ENCODE results near the gene HEG1.
"Not testable (repeated sequence)": the region's sequence is repeated elsewhere in the genome, so short reads cannot be mapped to it uniquely, and the experiment has no call there.

Gene HEG1

DNA sequence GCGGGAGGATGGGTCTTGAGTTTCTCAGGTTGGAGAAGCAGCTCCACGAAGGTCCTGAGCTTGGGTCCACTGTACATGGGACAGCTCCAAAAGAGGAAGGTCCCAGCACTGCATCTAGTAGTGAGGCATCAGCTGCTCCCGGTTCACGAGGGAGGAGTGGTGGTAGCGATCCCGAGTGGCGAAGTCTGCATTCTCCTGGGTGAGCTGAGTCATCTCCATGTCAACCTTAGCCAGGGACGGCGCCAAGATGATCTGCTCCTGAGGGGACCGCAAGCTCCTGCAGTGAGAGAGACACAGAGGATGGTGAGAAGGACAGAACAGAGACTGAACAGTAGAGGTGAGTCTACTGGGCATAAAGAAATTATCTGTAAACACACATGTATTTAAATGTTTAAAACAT is 28.0 kb upstream of the HEG1 start:
- no peak for FAIRE-seq
- TF ChIP-seq TAF1 (IDR thresholded peaks at IDR 0.05; ENCODE audit: borderline replicate concordance, low read depth, low read length) (no peak), POLR2A (IDR thresholded peaks at IDR 0.05; ENCODE audit: low read depth, low read length) (no peak), POLR2AphosphoS5 (IDR thresholded peaks at IDR 0.05; ENCODE audit: low read depth, low read length) (no peak)
- DNase-seq (ENCODE audit: insufficient read length) = no peak

DNA sequence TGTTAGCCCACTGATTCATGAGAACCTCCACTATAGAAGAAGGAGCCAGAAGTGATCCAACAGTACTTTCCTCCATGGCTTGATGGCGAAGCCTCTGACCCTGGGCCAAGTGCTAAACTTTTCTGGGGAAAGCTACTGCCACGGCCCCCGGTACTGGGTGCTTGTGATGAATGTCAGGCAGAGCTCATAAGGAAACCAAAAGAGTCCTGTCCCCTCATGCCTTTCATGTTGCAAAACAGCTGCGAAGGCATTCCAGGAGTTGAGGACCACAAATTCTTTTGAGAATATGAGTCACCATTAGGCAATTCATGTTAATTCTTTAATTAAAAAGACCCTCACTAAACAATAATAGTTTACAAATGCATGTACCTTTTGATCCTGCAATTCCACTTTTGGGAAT is 26.5 kb upstream of the HEG1 start:
- FAIRE-seq; DNase-seq (ENCODE audit: insufficient read length): not testable (repeated sequence)

GRCh38 chr3:125080077-125080476 is 24.3 kb upstream of the HEG1 start:
- TF ChIP-seq POLR2AphosphoS5 (IDR thresholded peaks at IDR 0.05; ENCODE audit: low read depth, low read length) (peak; percentile 25; the same call in 1 of the 2 replicates), TAF1 (IDR thresholded peaks at IDR 0.05; ENCODE audit: borderline replicate concordance, low read depth, low read length) (no peak)
- FAIRE-seq = no peak
- no peak for DNase-seq (ENCODE audit: insufficient read length)

DNA sequence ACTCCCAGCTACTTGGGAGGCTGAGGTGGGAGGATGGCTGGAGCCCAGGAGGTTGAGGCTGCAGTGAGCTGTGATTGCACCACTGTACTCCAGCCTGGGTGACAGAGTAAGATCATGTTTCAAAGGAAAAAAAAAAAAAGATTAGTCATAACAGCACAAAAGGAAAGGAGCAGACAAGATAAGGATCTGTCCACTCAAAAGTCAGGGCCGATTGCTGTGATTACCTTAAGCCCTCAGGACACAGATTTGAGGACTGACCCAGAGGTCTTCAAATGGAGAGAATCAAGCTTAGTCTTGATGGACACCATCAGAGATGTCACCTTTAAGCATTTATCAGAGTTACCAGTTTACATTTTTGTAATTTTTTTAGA is 23.9 kb upstream of the HEG1 start:
- TF ChIP-seq TAF1 (IDR thresholded peaks at IDR 0.05; ENCODE audit: borderline replicate concordance, low read depth, low read length) (no peak), POLR2A (IDR thresholded peaks at IDR 0.05; ENCODE audit: low read depth, low read length) (no peak), POLR2AphosphoS5 (IDR thresholded peaks at IDR 0.05; ENCODE audit: low read depth, low read length) (no peak)
- no peak for FAIRE-seq

GRCh38 chr3:125078951-125079674 is 23.3 kb upstream of the HEG1 start:
- no peak for FAIRE-seq
- no peak for TF ChIP-seq POLR2A (IDR thresholded peaks at IDR 0.05; ENCODE audit: low read depth, low read length)
- TF ChIP-seq TAF1 (IDR thresholded peaks at IDR 0.05; ENCODE audit: borderline replicate concordance, low read depth, low read length) = no peak
- TF ChIP-seq POLR2AphosphoS5 (IDR thresholded peaks at IDR 0.05; ENCODE audit: low read depth, low read length) = no peak
- no peak for DNase-seq (ENCODE audit: insufficient read length)

More for the DNA sequence above, 23.9 kb upstream of the HEG1 start:
- DNase-seq (ENCODE audit: insufficient read length) = no peak

DNA sequence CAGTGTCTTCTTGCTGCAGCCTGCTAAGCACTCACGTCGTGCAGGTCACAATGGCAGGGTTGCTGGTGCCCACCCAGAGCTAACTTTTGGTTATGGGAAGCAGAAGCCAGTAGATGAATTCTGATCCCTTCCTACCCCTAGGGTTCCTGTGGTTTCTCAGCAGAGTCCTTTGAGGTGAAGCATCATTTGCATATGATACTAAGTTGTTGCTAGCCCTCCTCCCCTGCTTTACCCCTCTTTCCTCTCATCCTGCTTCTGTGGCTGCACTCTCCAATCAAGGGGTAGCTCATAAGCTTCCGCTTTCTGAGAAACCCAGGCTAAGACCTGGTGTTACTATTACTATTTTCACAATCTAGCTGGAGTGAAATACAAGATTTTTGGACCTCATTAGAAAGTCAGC is 22.1 kb upstream of the HEG1 start:
- no peak for FAIRE-seq
- DNase-seq (ENCODE audit: insufficient read length) = no peak
- no peak for TF ChIP-seq POLR2A (IDR thresholded peaks at IDR 0.05; ENCODE audit: low read depth, low read length)
- TF ChIP-seq TAF1 (IDR thresholded peaks at IDR 0.05; ENCODE audit: borderline replicate concordance, low read depth, low read length) = no peak
- no peak for TF ChIP-seq POLR2AphosphoS5 (IDR thresholded peaks at IDR 0.05; ENCODE audit: low read depth, low read length)

- TF ChIP-seq TAF1 (IDR thresholded peaks at IDR 0.05; ENCODE audit: borderline replicate concordance, low read depth, low read length) (no peak), POLR2AphosphoS5 (IDR thresholded peaks at IDR 0.05; ENCODE audit: low read depth, low read length) (no peak), POLR2A (IDR thresholded peaks at IDR 0.05; ENCODE audit: low read depth, low read length) (no peak)
- DNase-seq (ENCODE audit: insufficient read length) (no peak), FAIRE-seq (no peak)
Measured at GRCh38 chr3:125076464-125076863, 20.7 kb upstream of the HEG1 start.

DNA sequence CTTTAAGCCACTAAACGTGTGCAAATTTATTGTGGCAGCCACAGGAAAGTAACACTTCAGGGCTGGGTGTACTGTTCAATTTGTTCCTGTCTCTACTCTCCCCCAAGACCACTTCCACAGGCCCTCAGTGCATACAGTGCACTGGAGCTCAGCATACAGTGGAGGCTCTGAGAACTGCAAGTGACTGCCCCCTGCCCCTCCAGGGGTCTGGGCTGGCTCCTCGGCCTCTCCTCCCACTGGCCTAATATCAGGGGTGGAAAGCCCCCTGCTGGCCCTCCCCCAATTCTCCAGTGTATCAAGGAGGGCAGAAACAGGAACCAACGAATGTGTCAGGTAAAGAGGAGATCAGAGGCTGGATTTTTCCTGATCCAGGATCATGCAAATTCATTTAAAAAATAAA is 19.9 kb upstream of the HEG1 start:
- no peak for DNase-seq (ENCODE audit: insufficient read length)
- TF ChIP-seq POLR2A (IDR thresholded peaks at IDR 0.05; ENCODE audit: low read depth, low read length) = no peak
- no peak for TF ChIP-seq TAF1 (IDR thresholded peaks at IDR 0.05; ENCODE audit: borderline replicate concordance, low read depth, low read length)
- TF ChIP-seq POLR2AphosphoS5 (IDR thresholded peaks at IDR 0.05; ENCODE audit: low read depth, low read length) = no peak
- no peak for FAIRE-seq

- TF ChIP-seq POLR2A (IDR thresholded peaks at IDR 0.05; ENCODE audit: low read depth, low read length) (no peak), POLR2AphosphoS5 (IDR thresholded peaks at IDR 0.05; ENCODE audit: low read depth, low read length) (no peak), TAF1 (IDR thresholded peaks at IDR 0.05; ENCODE audit: borderline replicate concordance, low read depth, low read length) (no peak)
- DNase-seq (ENCODE audit: insufficient read length) (no peak), FAIRE-seq (no peak)
Measured at GRCh38 chr3:125073390-125073905, 17.7 kb upstream of the HEG1 start.

DNA sequence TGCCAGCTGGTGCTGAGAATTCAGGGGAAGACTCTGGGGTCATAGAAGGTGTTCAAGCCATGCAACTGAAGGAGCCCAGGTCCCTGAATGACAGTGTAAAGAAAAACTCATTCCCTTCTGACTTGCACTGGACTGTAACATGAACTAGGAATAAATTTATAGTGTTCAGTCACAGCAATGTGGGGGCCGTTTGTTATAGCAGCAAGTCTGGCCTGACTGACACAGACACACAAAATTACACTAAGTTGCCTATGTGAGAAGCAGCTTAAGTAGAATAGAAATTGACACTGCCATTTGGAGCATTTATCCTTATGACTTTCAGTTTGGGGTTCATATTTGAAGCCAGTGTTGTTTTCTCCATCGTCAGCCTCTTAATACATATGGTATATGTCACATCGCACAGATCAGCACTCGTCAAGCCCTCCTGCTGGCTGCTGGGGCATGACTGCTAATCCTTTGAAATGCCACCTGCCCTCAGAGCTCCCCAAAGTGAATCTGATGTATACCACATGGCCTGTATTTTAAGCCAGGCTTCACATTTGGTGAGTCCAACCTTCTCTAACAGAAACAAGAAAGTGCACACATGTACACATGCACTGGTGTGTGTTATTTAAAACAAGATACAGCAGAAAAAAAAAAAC is 17.1 kb upstream of the HEG1 start:
- TF ChIP-seq POLR2AphosphoS5 (IDR thresholded peaks at IDR 0.05; ENCODE audit: low read depth, low read length) (no peak), POLR2A (IDR thresholded peaks at IDR 0.05; ENCODE audit: low read depth, low read length) (no peak)
- DNase-seq (ENCODE audit: insufficient read length) (no peak), FAIRE-seq (no peak)

- TF ChIP-seq POLR2AphosphoS5 (IDR thresholded peaks at IDR 0.05; ENCODE audit: low read depth, low read length) = no peak
- no peak for TF ChIP-seq TAF1 (IDR thresholded peaks at IDR 0.05; ENCODE audit: borderline replicate concordance, low read depth, low read length)
- TF ChIP-seq POLR2A (IDR thresholded peaks at IDR 0.05; ENCODE audit: low read depth, low read length) = no peak
- no peak for FAIRE-seq
- no peak for DNase-seq (ENCODE audit: insufficient read length)
Measured at GRCh38 chr3:125072301-125072700, 16.5 kb upstream of the HEG1 start.

DNA sequence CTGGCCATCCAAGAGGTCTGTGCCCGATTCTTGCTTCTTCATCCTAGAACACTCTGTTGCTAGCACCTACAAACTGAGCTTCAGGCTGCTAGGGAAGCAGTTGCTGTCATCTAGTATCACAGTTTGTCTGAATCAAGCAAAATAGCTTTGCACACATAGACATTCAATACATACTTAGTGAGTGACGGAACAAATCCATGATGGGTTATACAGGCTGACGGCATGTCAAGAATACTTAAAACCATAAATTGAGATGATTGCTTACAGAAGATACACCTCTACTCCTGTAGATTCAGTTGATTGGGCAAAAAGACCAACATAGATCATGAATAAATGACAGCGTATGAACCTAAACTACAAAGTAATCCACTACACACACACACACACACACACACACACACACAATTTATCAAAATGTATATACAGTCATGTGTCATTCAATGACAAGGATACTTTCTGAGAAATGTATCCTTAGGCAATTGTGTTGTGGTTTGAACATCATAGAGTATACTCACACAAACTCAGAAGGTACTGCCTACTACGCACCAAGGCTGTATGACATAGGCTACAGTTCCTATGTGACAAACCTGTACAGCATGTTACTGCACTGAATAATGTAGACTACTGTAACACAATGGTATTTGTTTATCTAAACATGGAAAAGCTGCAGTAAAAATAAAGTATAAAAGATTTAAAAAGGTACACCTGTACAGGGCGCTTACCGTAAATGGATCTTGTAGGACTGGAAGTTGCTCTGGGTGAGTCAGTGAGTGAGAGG is 14.4 kb upstream of the HEG1 start:
- DNase-seq (ENCODE audit: insufficient read length) (no peak), FAIRE-seq (no peak)
- TF ChIP-seq POLR2AphosphoS5 (IDR thresholded peaks at IDR 0.05; ENCODE audit: low read depth, low read length) (no peak), POLR2A (IDR thresholded peaks at IDR 0.05; ENCODE audit: low read depth, low read length) (no peak), TAF1 (IDR thresholded peaks at IDR 0.05; ENCODE audit: borderline replicate concordance, low read depth, low read length) (no peak)
